Stimulated activated CD4-positive, alpha-beta T cell treated with anti-CD3 and anti-CD28 coated beads, Interleukin-1b, Interleukin-23, amount 100 ng/mL, for 1 hour (primary cell): Measurements from ENCODE around the gene TEKT1.

Experiments used
- DNase-seq, 2 donors: peaks; one replicate each; pipeline ENCODE4 v3.0.0-alpha.2; 2020; ENCODE audit warnings: low read depth in 2 of 2

The TEKT1 gene

GRCh38 chr17:6761779-6762178 lies 69.8 kb downstream of the TEKT1 start:
- no peak for DNase-seq

DNA sequence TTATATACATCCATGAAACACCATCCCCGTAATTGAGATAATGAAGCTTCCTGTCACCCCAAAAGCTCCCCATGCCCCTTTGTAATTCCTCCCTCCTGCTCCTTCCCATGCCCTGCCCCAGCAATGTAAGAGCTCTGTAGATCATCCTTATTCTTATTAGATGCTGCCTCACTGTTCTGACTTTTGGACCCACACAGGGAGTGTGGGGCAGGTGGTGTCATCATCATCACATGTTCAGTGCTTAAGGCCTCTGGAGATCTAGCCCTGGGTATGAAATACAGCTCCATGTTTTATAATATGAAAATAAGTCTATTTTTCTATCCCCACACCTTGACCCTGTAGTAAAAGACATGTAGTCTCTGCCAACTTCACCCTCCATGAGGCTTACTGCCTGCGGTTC lies 73.8 kb downstream of the TEKT1 start:
- DNase-seq, result no peak

GRCh38 chr17:6756425-6757031 lies 75.0 kb downstream of the TEKT1 start:
- no peak for DNase-seq

- DNase-seq, result peak in 1 of 2 donors; percentile 11
Observed at GRCh38 chr17:6755731-6756184, 75.8 kb downstream of the TEKT1 start, which contains the start of gene XAF1. Gene XAF1 (plus strand): TSS chr17:6756046. CDS start chr17:6756079, 33 bp downstream.

DNA sequence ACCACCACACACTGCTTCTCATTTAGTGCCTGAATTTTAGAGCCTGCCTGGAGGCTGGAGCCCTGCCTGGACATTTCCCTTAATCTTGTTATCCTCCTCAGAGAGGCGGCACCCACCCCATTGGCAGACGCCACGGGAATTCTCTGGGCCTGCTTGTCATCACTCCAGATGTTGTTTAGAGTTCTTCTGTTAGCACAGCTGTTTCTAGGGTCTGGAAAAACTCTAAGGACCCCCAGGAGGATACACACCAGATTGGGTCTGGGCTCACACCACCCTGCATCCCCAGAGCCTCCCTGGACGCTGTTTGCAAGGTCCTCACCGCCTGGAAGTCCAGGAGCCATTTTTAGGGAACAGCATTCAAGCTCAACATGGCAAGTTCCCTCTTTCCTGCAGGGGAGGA lies 76.2 kb downstream of the TEKT1 start:
- DNase-seq, result no peak

GRCh38 chr17:6753546-6753945 lies 78.0 kb downstream of the TEKT1 start:
- DNase-seq, result no peak

DNA sequence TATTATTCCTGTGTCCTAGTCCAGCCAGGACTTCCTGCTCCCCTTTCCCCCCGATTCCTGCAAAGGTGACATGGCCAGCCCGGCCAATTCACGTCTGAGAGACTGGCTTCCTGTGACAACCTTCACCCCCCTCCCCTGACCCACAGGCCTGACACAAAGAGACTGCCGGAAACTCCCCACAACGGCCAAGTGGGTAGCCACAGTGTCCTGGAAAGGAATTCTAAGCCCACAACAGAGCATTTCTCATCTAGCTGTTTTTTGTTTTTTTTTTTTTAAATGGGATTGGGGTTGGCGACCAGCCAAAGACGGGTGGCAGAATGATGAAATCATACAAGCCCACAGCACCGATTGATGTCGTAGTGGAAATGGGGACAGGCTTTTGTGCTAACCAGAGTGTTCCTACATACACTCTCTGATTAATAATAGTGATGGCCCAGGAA lies 78.5 kb downstream of the TEKT1 start:
- no peak for DNase-seq

DNA sequence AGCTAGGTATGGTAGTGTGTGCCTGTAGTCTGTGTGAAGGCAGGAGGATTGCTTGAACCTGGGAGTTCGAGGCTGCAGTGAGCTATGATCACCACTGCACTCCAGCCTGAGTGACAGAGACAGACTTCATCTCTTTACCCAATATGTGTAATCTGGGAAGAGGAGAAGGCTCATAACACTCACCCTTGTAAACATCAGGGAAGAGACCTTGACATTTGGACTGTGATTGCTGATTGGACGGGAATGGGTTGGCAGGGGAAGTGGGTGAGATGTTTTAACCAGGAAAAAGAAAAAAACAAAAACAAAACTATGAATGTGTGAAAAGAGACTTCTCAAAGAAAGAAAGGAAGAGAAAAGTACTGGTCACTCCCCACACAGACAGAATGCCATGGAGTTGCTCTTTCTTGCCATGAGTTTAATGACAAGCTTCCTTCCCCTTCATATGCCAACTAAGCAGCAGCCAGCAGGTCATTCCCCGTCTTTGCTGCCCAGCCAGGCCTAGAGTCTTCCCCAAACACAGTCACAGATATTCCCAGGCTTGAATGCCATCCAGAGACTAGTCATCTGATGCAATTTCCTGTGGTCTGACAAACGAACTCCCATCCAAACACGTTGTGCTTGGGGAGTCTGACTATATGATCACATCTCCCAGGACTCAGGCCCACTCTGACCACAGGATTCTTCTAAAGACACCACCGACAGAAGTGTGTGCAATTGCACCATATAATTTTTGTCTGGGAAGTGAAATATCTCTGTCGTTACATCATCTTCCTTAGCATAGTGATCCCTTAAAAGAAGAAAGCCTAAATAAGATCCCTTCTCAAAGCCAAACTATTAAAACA lies 79.2 kb downstream of the TEKT1 start:
- no peak for DNase-seq

DNA sequence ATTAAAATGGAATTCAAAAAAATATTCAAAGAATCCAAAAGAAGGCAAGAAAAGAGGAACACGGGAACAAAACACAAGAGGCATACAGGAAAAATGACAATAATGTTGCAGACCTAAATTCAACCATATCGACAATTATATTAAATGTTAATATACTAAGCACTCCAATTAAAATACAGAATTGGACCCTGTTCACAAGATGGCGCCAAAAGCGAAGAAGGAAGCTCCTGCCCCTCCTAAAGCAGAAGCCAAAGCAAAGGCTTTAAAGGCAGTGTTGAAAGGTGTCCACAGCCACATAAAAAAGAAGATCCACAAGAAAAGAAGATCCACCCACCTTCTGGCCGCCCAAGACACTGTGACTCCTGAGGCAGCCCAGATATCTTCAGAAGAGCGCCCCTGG lies 82.0 kb downstream of the TEKT1 start:
- DNase-seq, result no peak

DNA sequence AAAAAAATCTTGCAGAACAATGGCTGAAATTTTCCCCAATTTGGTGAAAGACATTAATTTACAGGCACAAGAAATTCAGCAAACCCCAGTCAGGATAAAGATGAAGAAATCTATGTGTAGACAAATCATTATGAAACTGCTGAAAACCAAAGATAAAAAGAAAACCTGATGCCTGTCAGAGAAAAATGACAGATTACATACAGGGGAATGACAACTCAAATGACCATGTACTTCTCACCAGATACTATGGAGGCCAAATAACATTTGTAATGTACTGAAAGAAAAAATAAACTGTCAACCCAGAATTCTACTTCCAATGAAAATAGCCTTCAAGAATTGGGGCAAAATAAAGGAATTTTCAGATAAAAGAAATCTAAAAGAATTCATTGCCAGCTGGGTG lies 82.9 kb downstream of the TEKT1 start:
- DNase-seq, result no peak
